HepG2 (cell line): Measurements from ENCODE around the gene CCDC122. TPM values are rescaled to one million over a fixed set of nuclear protein-coding genes. Genes with fewer than 3 reads are reported as not detected.

Experiments used
- IKZF5 ChIP-seq: IDR thresholded peaks from 2 replicates; pipeline ENCODE4 v1.6.1; 2018; ENCODE audit warnings: missing genetic modification reagents, mild to moderate bottlenecking, missing compliant biosample characterization
- JUND ChIP-seq: sonication (generic); formaldehyde crosslinking; IDR thresholded peaks from 2 replicates; pipeline ENCODE4 v1.8.0; 2022; ENCODE audit warnings: mild to moderate bottlenecking, missing genetic modification reagents
- NR0B2 ChIP-seq: sonication (generic); formaldehyde crosslinking; IDR thresholded peaks from 2 replicates; pipeline ENCODE4 v1.4.0; 2020; ENCODE audit warnings: mild to moderate bottlenecking, missing genetic modification reagents
- RFXANK ChIP-seq: IDR thresholded peaks from 2 replicates; pipeline ENCODE4 v1.6.1; 2016
- SOX13 ChIP-seq, 3 experiments: fragments of 450-650 bp in 1 of 3; sonication (generic) in 1 of 3; formaldehyde crosslinking in 1 of 3; IDR thresholded peaks in 2 of 3; conservative IDR thresholded peaks in 1 of 3; 2 replicates each; pipeline versions ENCODE4 v1.5.0 to v1.6.1; 2016 to 2020; ENCODE audit warnings: antibody characterized with exemption in 1 of 3, mild to moderate bottlenecking in 1 of 3, missing compliant biosample characterization in 1 of 3, missing genetic modification reagents in 1 of 3, moderate library complexity in 1 of 3
- ZMYM4 ChIP-seq: sonication (generic); formaldehyde crosslinking; IDR thresholded peaks from 2 replicates; pipeline ENCODE4 v1.8.1; 2023; ENCODE audit warnings: mild to moderate bottlenecking, missing genetic modification reagents
- ZNF383 ChIP-seq: sonication (generic); formaldehyde crosslinking; IDR thresholded peaks from 2 replicates; pipeline ENCODE4 v1.4.0; 2020; ENCODE audit warnings: missing genetic modification reagents, mild to moderate bottlenecking, borderline replicate concordance
- ZNF597 ChIP-seq: sonication (generic); formaldehyde crosslinking; IDR thresholded peaks from 2 replicates; pipeline ENCODE4 v1.5.0; 2020; ENCODE audit warnings: missing genetic modification reagents
- ZNF7 ChIP-seq: IDR thresholded peaks from 2 replicates; pipeline ENCODE4 v1.6.1; 2016; ENCODE audit warnings: missing biosample characterization, missing genetic modification reagents
- ZNF780A ChIP-seq: sonication (generic); formaldehyde crosslinking; IDR thresholded peaks from 2 replicates; pipeline ENCODE4 v1.8.0; 2022; ENCODE audit warnings: mild to moderate bottlenecking, missing genetic modification reagents, moderate library complexity
- polyA plus RNA-seq, 8 experiments: library from polyadenylated mRNA; depleted of rRNA in 3 of 8; stranded (reverse) in 7 of 8; unstranded in 1 of 8; fragments of >200 nt; fragmentation: Illumina TruSeq in 4 of 8; extraction: Trizol in 4 of 8; gene quantifications; 2 replicates each; pipeline versions ENCODE4 v1.2.1 to v1.2.3, GENCODE V29; 2011 to 2016; ENCODE audit warnings: low read depth in 4 of 8, missing spikeins in 1 of 8, mixed read lengths in 1 of 8; ENCODE audit not compliant: insufficient read depth in 1 of 8
- total RNA-seq, 5 experiments: library from RNA; depleted of rRNA; stranded (reverse); fragments of >200 nt; fragmentation: Illumina TruSeq; extraction: Trizol; gene quantifications; 2 replicates each; pipeline ENCODE4 v1.2.3, GENCODE V29; 2016; ENCODE audit warnings: low read depth in 1 of 5
- TF ChIP-seq, protein P1 (sequence below): sonication (generic); formaldehyde crosslinking; IDR thresholded peaks from 2 replicates; pipeline ENCODE4 v1.5.0; 2020; ENCODE audit warnings: mild to moderate bottlenecking, missing genetic modification reagents
- TF ChIP-seq, protein P2 (sequence below): sonication (generic); formaldehyde crosslinking; IDR thresholded peaks from 2 replicates; pipeline ENCODE4 v1.4.0; 2020; ENCODE audit warnings: missing genetic modification reagents, borderline replicate concordance
- TF ChIP-seq, protein P3 (sequence below), 2 experiments: IDR thresholded peaks; 2 replicates each; pipeline ENCODE4 v1.6.1; 2011 to 2012; ENCODE audit warnings: low read length in 2 of 2, borderline replicate concordance in 1 of 2, low read depth in 1 of 2, mild to moderate bottlenecking in 1 of 2, moderate library complexity in 1 of 2

CCDC122 gene
- total and polyA plus RNA-seq, 2 of the 13 experiments (the other 11 are each of a cell fraction or from before 2014, with no cell fraction given), result 0.32 to 3.5 TPM

GRCh38 chr13:43878892-43879754 lies at the start of gene CCDC122 (continued):
- TF ChIP-seq, protein P1, sequence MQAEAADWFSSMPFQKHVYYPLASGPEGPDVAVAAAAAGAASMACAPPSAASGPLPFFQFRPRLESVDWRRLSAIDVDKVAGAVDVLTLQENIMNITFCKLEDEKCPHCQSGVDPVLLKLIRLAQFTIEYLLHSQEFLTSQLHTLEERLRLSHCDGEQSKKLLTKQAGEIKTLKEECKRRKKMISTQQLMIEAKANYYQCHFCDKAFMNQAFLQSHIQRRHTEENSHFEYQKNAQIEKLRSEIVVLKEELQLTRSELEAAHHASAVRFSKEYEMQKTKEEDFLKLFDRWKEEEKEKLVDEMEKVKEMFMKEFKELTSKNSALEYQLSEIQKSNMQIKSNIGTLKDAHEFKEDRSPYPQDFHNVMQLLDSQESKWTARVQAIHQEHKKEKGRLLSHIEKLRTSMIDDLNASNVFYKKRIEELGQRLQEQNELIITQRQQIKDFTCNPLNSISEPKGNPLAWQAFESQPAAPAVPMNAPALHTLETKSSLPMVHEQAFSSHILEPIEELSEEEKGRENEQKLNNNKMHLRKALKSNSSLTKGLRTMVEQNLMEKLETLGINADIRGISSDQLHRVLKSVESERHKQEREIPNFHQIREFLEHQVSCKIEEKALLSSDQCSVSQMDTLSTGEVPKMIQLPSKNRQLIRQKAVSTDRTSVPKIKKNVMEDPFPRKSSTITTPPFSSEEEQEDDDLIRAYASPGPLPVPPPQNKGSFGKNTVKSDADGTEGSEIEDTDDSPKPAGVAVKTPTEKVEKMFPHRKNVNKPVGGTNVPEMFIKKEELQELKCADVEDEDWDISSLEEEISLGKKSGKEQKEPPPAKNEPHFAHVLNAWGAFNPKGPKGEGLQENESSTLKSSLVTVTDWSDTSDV (CRISPR knock-in tag), result peak; percentile 71; the same call in 1 of the 2 replicates
- TF ChIP-seq, protein P2, sequence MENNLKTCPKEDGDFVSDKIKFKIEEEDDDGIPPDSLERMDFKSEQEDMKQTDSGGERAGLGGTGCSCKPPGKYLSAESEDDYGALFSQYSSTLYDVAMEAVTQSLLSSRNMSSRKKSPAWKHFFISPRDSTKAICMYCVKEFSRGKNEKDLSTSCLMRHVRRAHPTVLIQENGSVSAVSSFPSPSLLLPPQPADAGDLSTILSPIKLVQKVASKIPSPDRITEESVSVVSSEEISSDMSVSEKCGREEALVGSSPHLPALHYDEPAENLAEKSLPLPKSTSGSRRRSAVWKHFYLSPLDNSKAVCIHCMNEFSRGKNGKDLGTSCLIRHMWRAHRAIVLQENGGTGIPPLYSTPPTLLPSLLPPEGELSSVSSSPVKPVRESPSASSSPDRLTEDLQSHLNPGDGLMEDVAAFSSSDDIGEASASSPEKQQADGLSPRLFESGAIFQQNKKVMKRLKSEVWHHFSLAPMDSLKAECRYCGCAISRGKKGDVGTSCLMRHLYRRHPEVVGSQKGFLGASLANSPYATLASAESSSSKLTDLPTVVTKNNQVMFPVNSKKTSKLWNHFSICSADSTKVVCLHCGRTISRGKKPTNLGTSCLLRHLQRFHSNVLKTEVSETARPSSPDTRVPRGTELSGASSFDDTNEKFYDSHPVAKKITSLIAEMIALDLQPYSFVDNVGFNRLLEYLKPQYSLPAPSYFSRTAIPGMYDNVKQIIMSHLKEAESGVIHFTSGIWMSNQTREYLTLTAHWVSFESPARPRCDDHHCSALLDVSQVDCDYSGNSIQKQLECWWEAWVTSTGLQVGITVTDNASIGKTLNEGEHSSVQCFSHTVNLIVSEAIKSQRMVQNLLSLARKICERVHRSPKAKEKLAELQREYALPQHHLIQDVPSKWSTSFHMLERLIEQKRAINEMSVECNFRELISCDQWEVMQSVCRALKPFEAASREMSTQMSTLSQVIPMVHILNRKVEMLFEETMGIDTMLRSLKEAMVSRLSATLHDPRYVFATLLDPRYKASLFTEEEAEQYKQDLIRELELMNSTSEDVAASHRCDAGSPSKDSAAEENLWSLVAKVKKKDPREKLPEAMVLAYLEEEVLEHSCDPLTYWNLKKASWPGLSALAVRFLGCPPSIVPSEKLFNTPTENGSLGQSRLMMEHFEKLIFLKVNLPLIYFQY (CRISPR knock-in tag), result no peak
- TF ChIP-seq ZMYM4 (no peak; the same call in 1 of the 2 replicates), ZNF597 (no peak), RFXANK (CRISPR knock-in tag) (no peak), SOX13 (IDR thresholded peaks at IDR 0.05) (no peak), SOX13 (CRISPR knock-in tag; conservative IDR thresholded peaks at IDR 0.05 in 1 of 2, IDR thresholded peaks at IDR 0.05 in 1 of 2) (no peak), JUND (CRISPR knock-in tag) (peak; percentile 72), ZNF780A (CRISPR knock-in tag) (no peak), ZNF383 (CRISPR knock-in tag) (no peak), ZNF7 (CRISPR knock-in tag) (0 out of 2 replicates have a peak, but pooled peaks have one; percentile 42), IKZF5 (CRISPR knock-in tag) (no peak), NR0B2 (0 out of 2 replicates have a peak, but pooled peaks have one; percentile 15)
- TF ChIP-seq, protein P3, sequence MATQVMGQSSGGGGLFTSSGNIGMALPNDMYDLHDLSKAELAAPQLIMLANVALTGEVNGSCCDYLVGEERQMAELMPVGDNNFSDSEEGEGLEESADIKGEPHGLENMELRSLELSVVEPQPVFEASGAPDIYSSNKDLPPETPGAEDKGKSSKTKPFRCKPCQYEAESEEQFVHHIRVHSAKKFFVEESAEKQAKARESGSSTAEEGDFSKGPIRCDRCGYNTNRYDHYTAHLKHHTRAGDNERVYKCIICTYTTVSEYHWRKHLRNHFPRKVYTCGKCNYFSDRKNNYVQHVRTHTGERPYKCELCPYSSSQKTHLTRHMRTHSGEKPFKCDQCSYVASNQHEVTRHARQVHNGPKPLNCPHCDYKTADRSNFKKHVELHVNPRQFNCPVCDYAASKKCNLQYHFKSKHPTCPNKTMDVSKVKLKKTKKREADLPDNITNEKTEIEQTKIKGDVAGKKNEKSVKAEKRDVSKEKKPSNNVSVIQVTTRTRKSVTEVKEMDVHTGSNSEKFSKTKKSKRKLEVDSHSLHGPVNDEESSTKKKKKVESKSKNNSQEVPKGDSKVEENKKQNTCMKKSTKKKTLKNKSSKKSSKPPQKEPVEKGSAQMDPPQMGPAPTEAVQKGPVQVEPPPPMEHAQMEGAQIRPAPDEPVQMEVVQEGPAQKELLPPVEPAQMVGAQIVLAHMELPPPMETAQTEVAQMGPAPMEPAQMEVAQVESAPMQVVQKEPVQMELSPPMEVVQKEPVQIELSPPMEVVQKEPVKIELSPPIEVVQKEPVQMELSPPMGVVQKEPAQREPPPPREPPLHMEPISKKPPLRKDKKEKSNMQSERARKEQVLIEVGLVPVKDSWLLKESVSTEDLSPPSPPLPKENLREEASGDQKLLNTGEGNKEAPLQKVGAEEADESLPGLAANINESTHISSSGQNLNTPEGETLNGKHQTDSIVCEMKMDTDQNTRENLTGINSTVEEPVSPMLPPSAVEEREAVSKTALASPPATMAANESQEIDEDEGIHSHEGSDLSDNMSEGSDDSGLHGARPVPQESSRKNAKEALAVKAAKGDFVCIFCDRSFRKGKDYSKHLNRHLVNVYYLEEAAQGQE (IDR thresholded peaks at IDR 0.05; ENCODE audit: borderline replicate concordance in 1 of 2, low read depth in 1 of 2, low read length in 2 of 2), result no peak
